ENCODE results near the gene BUB3. TPM values are rescaled to one million over a fixed set of nuclear protein-coding genes. Genes with fewer than 3 reads are reported as not detected.

Gene BUB3
- total and polyA plus RNA-seq, 2 of the 13 experiments (the other 11 are each of a cell fraction or from before 2014, with no cell fraction given) = 174 to 188 TPM

DNA sequence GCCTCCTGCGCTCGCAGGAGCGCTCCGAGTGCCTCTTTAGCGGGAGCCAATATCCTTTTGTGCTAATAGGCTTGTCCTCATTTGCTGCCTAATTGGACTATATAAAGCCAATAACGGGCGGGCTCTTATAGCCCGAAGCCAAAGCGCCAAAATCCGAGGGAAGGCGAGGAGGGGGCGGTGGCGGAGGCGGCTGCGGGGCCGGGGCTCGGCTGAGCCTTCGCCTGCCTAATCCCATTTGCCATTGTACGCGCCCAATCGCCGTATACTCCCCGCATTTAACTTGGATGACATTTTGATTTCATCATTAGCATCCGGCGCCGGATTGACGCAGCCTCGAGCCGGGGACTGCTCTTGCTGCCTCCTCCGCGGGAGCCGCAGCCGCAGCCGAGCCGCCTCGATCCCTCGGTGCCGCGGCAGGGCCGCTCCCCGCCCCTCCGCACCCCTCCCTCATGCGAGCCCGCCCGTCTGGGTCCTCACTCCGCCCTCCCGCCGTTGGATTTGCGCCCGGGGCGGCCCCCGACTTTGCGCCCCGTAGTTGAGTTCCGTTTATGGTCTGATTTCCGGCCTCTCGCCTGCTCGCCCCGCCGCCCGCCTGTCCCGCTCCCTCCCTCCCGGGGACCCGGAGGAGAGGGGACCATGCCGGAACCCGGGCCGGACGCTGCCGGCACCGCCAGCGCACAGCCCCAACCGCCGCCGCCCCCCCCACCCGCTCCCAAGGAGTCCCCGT lies 18.6 kb upstream of the BUB3 start, which contains the start of gene HMX3 (continued):
- TF ChIP-seq ZBTB1 (CRISPR knock-in tag; IDR thresholded peaks at IDR 0.05; ENCODE audit: borderline replicate concordance) (no peak), IKZF1 (IDR thresholded peaks at IDR 0.05) (no peak), KLF13 (CRISPR knock-in tag; IDR thresholded peaks at IDR 0.05) (no peak), IRX3 (CRISPR knock-in tag; IDR thresholded peaks at IDR 0.05; ENCODE audit: borderline replicate concordance, low read depth) (no peak), ZNF570 (CRISPR knock-in tag; IDR thresholded peaks at IDR 0.05; ENCODE audit: borderline replicate concordance) (no peak), ZIK1 (CRISPR knock-in tag; IDR thresholded peaks at IDR 0.05; ENCODE audit: borderline replicate concordance, low read depth) (no peak), ZFAT (CRISPR knock-in tag; conservative IDR thresholded peaks at IDR 0.05) (no peak), HDAC2 (CRISPR knock-in tag; IDR thresholded peaks at IDR 0.05) (no peak)
- TF ChIP-seq, protein P1, sequence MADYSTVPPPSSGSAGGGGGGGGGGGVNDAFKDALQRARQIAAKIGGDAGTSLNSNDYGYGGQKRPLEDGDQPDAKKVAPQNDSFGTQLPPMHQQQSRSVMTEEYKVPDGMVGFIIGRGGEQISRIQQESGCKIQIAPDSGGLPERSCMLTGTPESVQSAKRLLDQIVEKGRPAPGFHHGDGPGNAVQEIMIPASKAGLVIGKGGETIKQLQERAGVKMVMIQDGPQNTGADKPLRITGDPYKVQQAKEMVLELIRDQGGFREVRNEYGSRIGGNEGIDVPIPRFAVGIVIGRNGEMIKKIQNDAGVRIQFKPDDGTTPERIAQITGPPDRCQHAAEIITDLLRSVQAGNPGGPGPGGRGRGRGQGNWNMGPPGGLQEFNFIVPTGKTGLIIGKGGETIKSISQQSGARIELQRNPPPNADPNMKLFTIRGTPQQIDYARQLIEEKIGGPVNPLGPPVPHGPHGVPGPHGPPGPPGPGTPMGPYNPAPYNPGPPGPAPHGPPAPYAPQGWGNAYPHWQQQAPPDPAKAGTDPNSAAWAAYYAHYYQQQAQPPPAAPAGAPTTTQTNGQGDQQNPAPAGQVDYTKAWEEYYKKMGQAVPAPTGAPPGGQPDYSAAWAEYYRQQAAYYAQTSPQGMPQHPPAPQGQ (CRISPR knock-in tag; IDR thresholded peaks at IDR 0.05; ENCODE audit: borderline replicate concordance) = no peak

DNA sequence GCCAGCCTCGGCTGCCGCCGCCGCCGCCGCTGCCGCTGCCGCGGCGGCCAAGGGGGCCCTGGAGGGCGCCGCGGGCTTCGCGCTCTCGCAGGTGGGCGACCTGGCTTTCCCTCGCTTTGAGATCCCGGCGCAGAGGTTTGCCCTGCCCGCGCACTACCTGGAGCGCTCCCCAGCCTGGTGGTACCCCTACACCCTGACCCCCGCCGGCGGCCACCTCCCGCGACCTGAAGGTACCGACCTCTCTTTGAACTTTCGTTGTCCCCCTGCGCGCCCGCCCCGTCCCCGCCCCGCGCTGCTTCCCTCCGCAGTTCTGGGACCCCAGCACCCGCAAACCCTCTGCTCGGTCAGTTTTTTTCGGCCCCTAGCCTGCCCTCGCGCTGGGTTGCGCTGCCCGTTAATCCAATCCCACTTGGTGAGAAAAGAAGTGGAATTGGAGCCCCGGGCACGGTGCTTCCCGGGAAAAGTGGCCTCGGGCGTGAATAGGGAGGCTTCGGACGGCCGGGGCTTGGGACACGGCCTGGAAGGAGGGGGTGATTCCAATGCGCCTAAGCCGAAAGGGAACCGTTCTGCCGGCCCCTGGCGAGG lies 17.9 kb upstream of the BUB3 start:
- Histone ChIP-seq H3K27ac (ENCODE audit: extremely low read length, insufficient read depth, low read length) (no peak overlapping the region), H3K4me2 (ENCODE audit: low read depth, low read length) (peak overlapping the region; percentile 69), H3K79me2 (ENCODE audit: insufficient read depth, low read length) (no peaks in the 10 kb centered on the region), H3K9ac (ENCODE audit: insufficient read depth, low read depth, low read length) (no peak overlapping the region), H4K20me1 (ENCODE audit: insufficient read depth, low read length) (peaks cover 6% of the 10 kb centered on the region; the same call in 1 of the 2 replicates), H3K9me3 (ENCODE audit: low read length) (no peaks in the 10 kb centered on the region), H3K4me3 (replicated peaks in 1 of 3; ENCODE audit: insufficient read depth in 1 of 3, low read depth in 2 of 3, low read length in 3 of 3) (peak overlapping the region; percentile 27 to 61 (median 37); a peak in 5 of 6 replicates), H2AFZ (ENCODE audit: low read length) (no peak overlapping the region), H3K4me1 (ENCODE audit: insufficient read depth, low read length) (peaks cover 60% of the 10 kb centered on the region), H3K27me3 (ENCODE audit: control insufficient read depth in 1 of 2, insufficient read depth in 2 of 2, low read length in 2 of 2) (peaks cover 18 to 86% of the 10 kb centered on the region in 2 experiments; a peak in 4 of 5 replicates), H3K36me3 (replicated peaks in 1 of 2; ENCODE audit: control insufficient read depth in 1 of 2, insufficient read depth in 2 of 2, low read length in 2 of 2) (no peaks in the 10 kb centered on the region)
- in situ Hi-C loops (cut with HindIII; ENCODE audit: extremely low pct_ligation_motif_present, low pct_unique_long_range_greater_than_20kb) = no loop called here
- FAIRE-seq (no peak), DNase-seq (ENCODE audit: low spot score) (no peak), ATAC-seq (no peak)
- ChIA-PET POLR2A (no interaction called here), CTCF (ENCODE audit: low intra/inter-chr PET ratio, low total read pairs) (no interaction called here)
- 6% methylated on average over 48 of the region's 59 CpGs for WGBS (ENCODE audit: low lambda C conversion rate)
- no TSS peak for BruUV-seq (replicated peaks)
- TF ChIP-seq ZNF577 (CRISPR knock-in tag; IDR thresholded peaks at IDR 0.05; ENCODE audit: borderline replicate concordance, low read depth) (no peak), ZFY (CRISPR knock-in tag; IDR thresholded peaks at IDR 0.05) (0 out of 2 replicates have a peak, but pooled peaks have one; percentile 4), EZH2 (conservative IDR thresholded peaks at IDR 0.05; ENCODE audit: low read depth, low read length) (peak; percentile 83), CBX2 (IDR thresholded peaks at IDR 0.05; ENCODE audit: low read depth, low read length) (peak; percentile 59; the same call in 1 of the 2 replicates), CBX2 (CRISPR knock-in tag; IDR thresholded peaks at IDR 0.05; ENCODE audit: low read depth) (no peak)
- TF ChIP-seq, protein P2, sequence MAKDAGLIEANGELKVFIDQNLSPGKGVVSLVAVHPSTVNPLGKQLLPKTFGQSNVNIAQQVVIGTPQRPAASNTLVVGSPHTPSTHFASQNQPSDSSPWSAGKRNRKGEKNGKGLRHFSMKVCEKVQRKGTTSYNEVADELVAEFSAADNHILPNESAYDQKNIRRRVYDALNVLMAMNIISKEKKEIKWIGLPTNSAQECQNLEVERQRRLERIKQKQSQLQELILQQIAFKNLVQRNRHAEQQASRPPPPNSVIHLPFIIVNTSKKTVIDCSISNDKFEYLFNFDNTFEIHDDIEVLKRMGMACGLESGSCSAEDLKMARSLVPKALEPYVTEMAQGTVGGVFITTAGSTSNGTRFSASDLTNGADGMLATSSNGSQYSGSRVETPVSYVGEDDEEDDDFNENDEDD (CRISPR knock-in tag; IDR thresholded peaks at IDR 0.05; ENCODE audit: borderline replicate concordance) = no peak
- TF ChIP-seq, protein P3, sequence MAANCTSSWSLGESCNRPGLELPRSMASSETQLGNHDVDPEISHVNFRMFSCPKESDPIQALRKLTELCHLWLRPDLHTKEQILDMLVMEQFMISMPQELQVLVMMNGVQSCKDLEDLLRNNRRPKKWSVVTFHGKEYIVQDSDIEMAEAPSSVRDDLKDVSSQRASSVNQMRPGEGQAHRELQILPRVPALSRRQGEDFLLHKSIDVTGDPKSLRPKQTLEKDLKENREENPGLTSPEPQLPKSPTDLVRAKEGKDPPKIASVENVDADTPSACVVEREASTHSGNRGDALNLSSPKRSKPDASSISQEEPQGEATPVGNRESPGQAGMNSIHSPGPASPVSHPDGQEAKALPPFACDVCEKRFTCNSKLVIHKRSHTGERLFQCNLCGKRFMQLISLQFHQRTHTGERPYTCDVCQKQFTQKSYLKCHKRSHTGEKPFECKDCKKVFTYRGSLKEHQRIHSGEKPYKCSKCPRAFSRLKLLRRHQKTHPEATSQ (CRISPR knock-in tag; IDR thresholded peaks at IDR 0.05; ENCODE audit: borderline replicate concordance) = no peak
- intact Hi-C loops (cut with micrococcal nuclease; ENCODE audit: unreplicated experiment) = loop anchor here (5.0 kb wide), 1 partner anchor 131 kb away; no protein-coding TSS in a partner anchor

Measured in HepG2 (cell line).